ENCODE data around the gene ALAS2.
"Not testable (repeated sequence)": the region's sequence is repeated elsewhere in the genome, so short reads cannot be mapped to it uniquely, and the experiment has no call there.

ALAS2 gene

GRCh38 chrX:55004231-55004630 lies 26.5 kb downstream of the ALAS2 start:
- no peak for DNase-seq

GRCh38 chrX:54999717-55000598 lies 30.8 kb downstream of the ALAS2 start, which contains the start of gene APEX2:
Gene APEX2, plus strand, starts transcription at chrX:55000363. Its CDS starts 60 bp downstream, at chrX:55000423.
- peak; percentile 92 to 95 for DNase-seq

- no peak for DNase-seq
Observed at GRCh38 chrX:54995621-54996020, 35.2 kb downstream of the ALAS2 start.

DNA sequence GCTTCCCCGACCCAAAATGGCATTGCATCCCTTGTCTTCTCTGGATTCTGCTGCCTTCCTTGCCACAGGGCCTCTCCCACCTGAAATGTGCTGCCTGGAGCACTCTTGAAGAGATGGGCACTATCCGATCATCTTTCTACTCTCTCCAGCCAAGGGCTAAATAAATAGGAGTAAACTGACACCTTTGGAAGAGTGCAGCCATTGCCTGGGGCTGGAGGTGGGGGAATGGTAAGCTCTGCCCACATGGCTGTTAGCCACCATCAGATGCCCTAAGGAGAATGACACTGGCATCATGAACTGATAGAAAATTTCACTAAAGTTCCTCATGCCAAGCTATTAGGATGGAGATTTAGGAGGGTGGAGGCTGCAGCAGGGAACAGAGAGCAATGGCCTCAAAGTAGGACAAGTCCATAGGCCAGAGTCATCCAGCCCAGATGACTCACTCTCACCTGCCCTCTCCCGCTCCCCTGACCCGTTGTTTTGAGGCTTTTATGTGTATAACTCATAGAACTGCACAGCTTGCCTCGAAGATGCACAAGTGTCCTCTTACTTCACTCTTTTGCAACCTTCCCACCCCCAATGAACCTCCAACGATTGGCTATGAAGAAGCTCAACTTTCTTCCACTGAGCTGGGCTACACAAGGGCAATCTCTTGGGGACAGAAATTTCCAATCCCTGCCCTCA lies 36.0 kb downstream of the ALAS2 start:
- DNase-seq: peak; percentile 78 to 80

- DNase-seq: no peak
Observed at GRCh38 chrX:54994099-54994498, 36.7 kb downstream of the ALAS2 start, which contains the start of gene PFKFB1. Gene PFKFB1, minus strand, starts transcription at chrX:54994188. Its CDS starts 181 bp downstream, at chrX:54994007.

DNA sequence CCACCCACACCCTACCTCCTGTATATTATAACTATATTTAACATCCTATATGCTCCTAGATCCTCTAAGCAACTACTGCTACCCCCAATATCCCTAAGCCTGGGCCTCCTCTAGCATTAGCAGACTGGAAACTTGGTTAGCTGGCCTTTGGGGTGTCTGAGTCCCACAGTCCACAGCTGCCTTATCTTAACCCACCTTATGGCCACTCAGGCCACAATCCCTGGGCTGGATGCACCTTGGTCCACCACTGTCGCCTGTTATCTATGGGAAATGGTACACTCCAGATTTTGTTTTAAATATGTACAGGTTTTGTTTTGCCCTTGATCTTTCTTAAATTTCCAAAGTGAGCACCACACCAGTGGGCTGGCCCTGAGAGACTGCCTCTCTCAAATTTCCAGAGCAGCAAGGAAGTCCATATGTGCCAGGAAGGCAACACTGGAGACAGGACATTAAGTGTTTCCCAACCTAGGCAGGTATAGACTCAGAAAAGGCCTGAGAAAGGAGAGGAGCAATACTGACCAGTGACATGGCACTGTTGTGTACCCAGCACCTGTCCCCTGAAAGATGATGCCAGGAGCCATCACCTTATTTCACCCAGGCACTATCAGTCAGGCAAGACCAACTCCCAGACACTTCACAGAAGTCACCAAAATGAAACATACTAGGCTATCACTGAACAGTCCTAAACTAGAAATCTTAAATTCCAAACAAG lies 37.7 kb downstream of the ALAS2 start:
- no peak for DNase-seq

DNA sequence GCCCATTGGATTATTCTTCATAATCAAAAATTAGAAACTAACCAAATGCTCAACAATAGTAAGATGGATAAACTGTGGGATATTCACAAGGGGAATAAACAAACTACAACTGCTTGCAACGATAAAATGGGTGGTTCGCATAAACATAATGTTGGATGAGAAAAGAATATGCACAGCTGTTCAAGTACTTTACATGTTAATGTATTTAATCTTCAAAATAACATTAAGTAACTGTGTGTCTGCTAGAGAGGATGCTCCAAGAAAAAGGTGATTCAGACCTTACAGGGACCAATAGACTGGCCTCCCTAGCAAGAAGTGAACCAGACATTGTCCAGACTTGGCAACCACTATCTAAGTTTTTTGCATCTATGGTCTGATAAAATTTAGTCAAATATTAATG lies 39.1 kb downstream of the ALAS2 start:
- no peak for DNase-seq

DNA sequence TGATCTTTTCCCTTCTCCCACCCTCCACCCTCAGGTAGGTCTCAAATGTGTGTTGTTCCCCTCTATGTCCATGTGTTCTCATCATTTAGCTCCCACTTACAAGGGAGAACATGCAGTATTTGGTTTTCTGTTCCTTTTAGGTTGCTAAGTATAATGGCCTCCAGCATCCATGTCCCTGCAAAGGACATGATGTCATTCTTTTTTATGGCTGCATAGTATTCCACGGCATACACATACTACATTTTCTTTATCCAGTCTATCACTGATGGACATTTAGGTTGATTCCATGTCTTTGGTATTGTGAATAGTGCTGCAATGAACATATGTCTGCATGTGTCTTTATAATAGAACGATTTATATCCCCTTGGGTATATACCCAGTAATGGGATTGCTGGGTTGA lies 47.5 kb downstream of the ALAS2 start:
- DNase-seq: not testable (repeated sequence)

DNA sequence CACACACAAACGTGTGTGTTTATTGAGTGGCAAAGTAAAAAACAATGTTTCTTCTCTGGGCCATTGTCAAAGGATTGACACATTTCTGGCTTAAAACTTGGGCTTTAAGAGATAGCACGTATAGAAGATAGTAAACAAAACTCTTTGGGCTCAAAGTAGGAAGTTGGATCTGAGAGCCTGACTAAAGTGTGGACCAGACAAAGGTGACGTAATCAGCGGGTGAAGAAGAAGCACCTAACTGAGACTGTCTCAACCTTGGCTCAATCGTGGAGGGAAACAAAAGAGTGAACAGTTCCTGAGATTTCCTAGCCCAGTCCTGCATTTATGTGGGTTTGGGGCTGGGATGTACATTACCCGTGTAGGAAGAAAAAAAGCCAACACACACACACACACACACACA lies 50.4 kb downstream of the ALAS2 start:
- no peak for DNase-seq

GRCh38 chrX:54979432-54979831 lies 51.3 kb downstream of the ALAS2 start:
- no peak for DNase-seq

DNA sequence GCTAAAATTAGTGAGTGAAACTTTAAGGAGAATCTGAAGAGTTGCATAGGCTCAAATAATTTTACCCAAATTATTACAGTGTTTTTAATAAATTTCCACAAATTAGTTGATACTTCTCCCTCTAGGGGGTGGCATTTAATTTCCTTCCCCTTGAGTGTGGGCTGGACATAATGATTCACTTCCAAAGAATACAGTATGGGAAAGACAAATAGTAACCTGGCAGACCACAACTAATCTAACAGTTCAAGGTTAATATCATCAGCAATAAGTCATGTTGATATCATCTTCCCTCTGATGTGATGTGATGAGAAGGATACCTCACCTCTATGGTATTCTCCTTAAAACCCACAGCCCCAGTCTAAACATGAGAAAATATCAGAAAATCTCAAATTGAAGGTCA lies 52.3 kb downstream of the ALAS2 start:
- DNase-seq: no peak

- no peak for DNase-seq
Observed at GRCh38 chrX:54977387-54977786, 53.4 kb downstream of the ALAS2 start.

DNA sequence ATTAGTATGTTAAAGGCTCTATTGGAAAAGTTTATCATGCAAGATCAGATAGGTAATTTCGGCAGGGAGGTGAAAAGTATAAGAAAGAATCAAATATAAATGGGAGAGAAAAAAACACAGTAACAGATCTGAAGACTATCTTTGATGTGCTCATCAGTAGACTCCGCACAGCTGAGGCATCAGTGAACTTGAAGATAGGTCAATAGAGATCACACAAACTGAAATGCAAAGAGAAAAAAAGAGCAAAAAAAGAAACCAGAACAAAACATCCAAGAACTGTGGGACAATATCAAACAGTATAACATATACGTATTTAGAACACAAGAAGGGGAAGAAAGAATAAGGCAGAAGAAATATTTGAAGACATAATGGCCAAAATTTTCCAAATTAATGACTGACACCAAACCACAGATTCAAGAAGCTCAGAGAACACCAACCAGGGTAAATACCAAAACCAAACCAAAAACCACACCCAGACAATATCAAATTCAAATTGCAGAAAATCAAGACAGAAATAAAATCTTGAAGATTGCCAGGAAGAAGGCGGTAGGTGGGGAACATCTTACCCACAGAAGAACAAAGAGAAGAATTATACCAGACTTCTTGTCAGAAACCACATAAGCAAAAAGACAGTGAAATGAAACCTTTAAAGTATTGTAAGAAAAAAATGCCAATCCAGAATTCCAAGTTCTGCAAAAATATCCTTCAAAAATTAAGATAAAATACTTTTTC lies 65.8 kb downstream of the ALAS2 start:
- no peak for DNase-seq

- no peak for DNase-seq
Observed at GRCh38 chrX:54961750-54962149, 69.0 kb downstream of the ALAS2 start.
